SK-N-SH (cell line): ENCODE measurements around the gene ACOXL. TPM values are rescaled to one million over a fixed set of nuclear protein-coding genes. Genes with fewer than 3 reads are reported as not detected.

ENCODE experiments used
- CTCF ChIA-PET: fragments of 300-600, 350-600 bp; formaldehyde crosslinking; extraction: SDS; loops from one replicate; lab custom pipeline; 2021; lab: Yijun Ruan, JAX
- POLR2A ChIA-PET: fragments of 350-600 bp; sonication (Branson Sonifier 250); formaldehyde crosslinking; extraction: SDS; loops from one replicate; lab custom pipeline; 2020; ENCODE audit warnings: antibody characterized with exemption, inconsistent platforms; lab: Yijun Ruan, JAX
- DNase-seq: peaks from one replicate; pipeline ENCODE4 v3.0.0; 2012
- H2AFZ ChIP-seq: fragments of 200-600 bp; sonication (generic); 2 replicates; pipeline ENCODE4 v1.8.1; 2016; ENCODE audit warnings: antibody characterized with exemption, mild to moderate bottlenecking, low read depth
- H3F3A ChIP-seq: fragments of 200-600 bp; sonication (generic); replicated peaks from 2 replicates; pipeline ENCODE3; 2016; ENCODE audit warnings: antibody characterized with exemption, mild to moderate bottlenecking; ENCODE audit not compliant: insufficient read depth
- H3K27ac ChIP-seq, 2 experiments: fragments of 200-500 bp in 1 of 2; fragments of 200-600 bp in 1 of 2; sonication (Bioruptor generic) in 1 of 2; sonication (generic), shearing (Covaris generic) in 1 of 2; 2 replicates each; pipeline versions ENCODE4 v1.5.1 to v1.6.1; 2014 to 2016; ENCODE audit warnings: low read depth in 2 of 2, inconsistent platforms in 1 of 2, low read length in 1 of 2, mild to moderate bottlenecking in 1 of 2, mixed read lengths in 1 of 2
- H3K27me3 ChIP-seq: fragments of 200-600 bp; sonication (generic), shearing (Covaris generic); 2 replicates; pipeline ENCODE4 v1.6.1; 2016; ENCODE audit warnings: mixed run types; ENCODE audit not compliant: insufficient read depth
- H3K36me3 ChIP-seq, 2 experiments: fragments of 200-500 bp in 1 of 2; fragments of 200-600 bp in 1 of 2; sonication (Bioruptor generic) in 1 of 2; sonication (generic) in 1 of 2; replicated peaks in 1 of 2; 2 replicates each; pipeline versions ENCODE3 to v1.5.1; 2014 to 2016; ENCODE audit warnings: low read length in 1 of 2, mild to moderate bottlenecking in 1 of 2; ENCODE audit not compliant: insufficient read depth in 2 of 2, control insufficient read depth in 1 of 2
- H3K4me1 ChIP-seq, 2 experiments: fragments of 200-500 bp in 1 of 2; fragments of 200-600 bp in 1 of 2; sonication (Bioruptor generic) in 1 of 2; sonication (generic), shearing (Covaris generic) in 1 of 2; 2 replicates each; pipeline versions ENCODE4 v1.5.1 to v1.6.1; 2014 to 2016; ENCODE audit warnings: low read depth in 1 of 2, low read length in 1 of 2, mixed run types in 1 of 2; ENCODE audit not compliant: insufficient read depth in 2 of 2, control insufficient read depth in 1 of 2
- H3K4me2 ChIP-seq: fragments of 200-600 bp; sonication (generic), shearing (Covaris generic); 2 replicates; pipeline ENCODE4 v1.6.1; 2017; ENCODE audit warnings: mixed run types
- H3K4me3 ChIP-seq, 2 experiments: fragments of 200-500 bp in 1 of 2; fragments of 200-600 bp in 1 of 2; sonication (Bioruptor generic) in 1 of 2; sonication (generic), shearing (Covaris generic) in 1 of 2; 2 replicates each; pipeline versions ENCODE4 v1.5.1 to v1.8.1; 2014 to 2016; ENCODE audit warnings: low read depth in 2 of 2, inconsistent platforms in 1 of 2, low read length in 1 of 2, mild to moderate bottlenecking in 1 of 2, mixed read lengths in 1 of 2, moderate library complexity in 1 of 2
- H3K79me2 ChIP-seq: fragments of 200-600 bp; sonication (generic); 2 replicates; pipeline ENCODE4 v1.8.1; 2017; ENCODE audit warnings: mild to moderate bottlenecking; ENCODE audit not compliant: insufficient read depth
- H3K9ac ChIP-seq: fragments of 200-600 bp; sonication (generic); 2 replicates; pipeline ENCODE4 v1.6.1; 2017; ENCODE audit warnings: mixed run types
- H3K9me2 ChIP-seq: fragments of 200-600 bp; sonication (generic); 2 replicates; pipeline ENCODE4 v1.6.1; 2017; ENCODE audit warnings: mixed run types
- H3K9me3 ChIP-seq: fragments of 200-600 bp; sonication (generic); 2 replicates; pipeline ENCODE4 v1.6.1; 2017; ENCODE audit warnings: mixed run types, mild to moderate bottlenecking, moderate library complexity
- H4K20me1 ChIP-seq: fragments of 200-600 bp; sonication (generic); 2 replicates; pipeline ENCODE4 v1.6.1; 2017; ENCODE audit warnings: mild to moderate bottlenecking, mixed run types; ENCODE audit not compliant: insufficient read depth
- EZH2phosphoT487 ChIP-seq: fragments of 200-600 bp; sonication (generic); IDR thresholded peaks from 2 replicates; pipeline ENCODE4 v1.6.1; 2017; ENCODE audit warnings: low read depth, mixed run types, mild to moderate bottlenecking, antibody characterized with exemption, moderate library complexity, borderline replicate concordance
- GATA2 ChIP-seq: sonication (generic); formaldehyde crosslinking; IDR thresholded peaks from 2 replicates; pipeline ENCODE4 v1.5.0; 2020; ENCODE audit warnings: mild to moderate bottlenecking, missing genetic modification reagents
- IRF3 ChIP-seq: fragments of 150-350 bp; IDR thresholded peaks from 2 replicates; pipeline ENCODE4 v1.6.1; 2016; ENCODE audit warnings: mild to moderate bottlenecking, low read depth, low read length
- MEF2A ChIP-seq: IDR thresholded peaks from 2 replicates; pipeline ENCODE4 v1.4.0; 2012; ENCODE audit warnings: low read depth, borderline replicate concordance
- NRF1 ChIP-seq: IDR thresholded peaks from 2 replicates; pipeline ENCODE4 v1.6.1; 2012; ENCODE audit warnings: low read depth, mild to moderate bottlenecking, low read length
- PBX3 ChIP-seq: IDR thresholded peaks from 2 replicates; pipeline ENCODE4; 2012
- POLR2AphosphoS5 ChIP-seq: IDR thresholded peaks from 2 replicates; pipeline ENCODE4 v1.6.1; 2012; ENCODE audit warnings: low read depth, low read length
- RAD21 ChIP-seq: IDR thresholded peaks from 2 replicates; pipeline ENCODE4 v1.6.1; 2012; ENCODE audit warnings: mild to moderate bottlenecking, low read length
- SIN3A ChIP-seq: IDR thresholded peaks from 2 replicates; pipeline ENCODE4 v1.6.1; 2012; ENCODE audit warnings: low read depth, mild to moderate bottlenecking, low read length, moderate library complexity, borderline replicate concordance
- TAF1 ChIP-seq: IDR thresholded peaks from 2 replicates; pipeline ENCODE4 v1.6.1; 2012; ENCODE audit warnings: low read depth, mild to moderate bottlenecking, low read length, moderate library complexity, borderline replicate concordance
- WGBS: methylation state at CpG from one replicate; pipeline ENCODE4 v1.1.6; 2017; ENCODE audit warnings: low lambda C conversion rate; 5-methylcytosine and 5-hydroxymethylcytosine counted together
- polyA plus RNA-seq, 3 experiments: library from polyadenylated mRNA; depleted of rRNA; stranded (reverse); fragments of >200 nt; gene quantifications; 2 replicates each; pipeline ENCODE4 v1.2.3, GENCODE V29; 2012
- TF ChIP-seq, protein P1 (sequence below): IDR thresholded peaks from 2 replicates; pipeline ENCODE4 v1.6.1; 2012; ENCODE audit warnings: mild to moderate bottlenecking, low read depth, low read length, moderate library complexity
- TF ChIP-seq, protein P2 (sequence below): IDR thresholded peaks from 2 replicates; pipeline ENCODE4 v1.4.0; 2012; ENCODE audit warnings: low read depth, borderline replicate concordance

ACOXL gene
- polyA plus RNA-seq, 1 of the 3 experiments (the other 2 are of a cell fraction): not detected

GRCh38 chr2:110743600-110743999, 11.2 kb downstream of the ACOXL start:
- H3K9me2 ChIP-seq: no peaks in the 10 kb centered on the region
- no peak for DNase-seq
- no peak overlapping the region for H3K9ac ChIP-seq
- H3K4me3 ChIP-seq: no peak overlapping the region
- no peaks in the 10 kb centered on the region for H3K9me3 ChIP-seq
- no peaks in the 10 kb centered on the region for H3K36me3 ChIP-seq
- POLR2A ChIA-PET: no interaction called here
- H2AFZ ChIP-seq: no peak overlapping the region
- H3F3A ChIP-seq: no peaks in the 10 kb centered on the region
- CTCF ChIA-PET: no interaction called here
- H3K79me2 ChIP-seq: no peaks in the 10 kb centered on the region
- no peak overlapping the region for H3K27ac ChIP-seq
- TF ChIP-seq IRF3 (no peak), TAF1 (no peak), SIN3A (no peak), MEF2A (no peak), POLR2AphosphoS5 (no peak), RAD21 (no peak), GATA2 (CRISPR knock-in tag) (no peak), NRF1 (no peak), EZH2phosphoT487 (no peak), PBX3 (no peak)
- TF ChIP-seq, protein P1, sequence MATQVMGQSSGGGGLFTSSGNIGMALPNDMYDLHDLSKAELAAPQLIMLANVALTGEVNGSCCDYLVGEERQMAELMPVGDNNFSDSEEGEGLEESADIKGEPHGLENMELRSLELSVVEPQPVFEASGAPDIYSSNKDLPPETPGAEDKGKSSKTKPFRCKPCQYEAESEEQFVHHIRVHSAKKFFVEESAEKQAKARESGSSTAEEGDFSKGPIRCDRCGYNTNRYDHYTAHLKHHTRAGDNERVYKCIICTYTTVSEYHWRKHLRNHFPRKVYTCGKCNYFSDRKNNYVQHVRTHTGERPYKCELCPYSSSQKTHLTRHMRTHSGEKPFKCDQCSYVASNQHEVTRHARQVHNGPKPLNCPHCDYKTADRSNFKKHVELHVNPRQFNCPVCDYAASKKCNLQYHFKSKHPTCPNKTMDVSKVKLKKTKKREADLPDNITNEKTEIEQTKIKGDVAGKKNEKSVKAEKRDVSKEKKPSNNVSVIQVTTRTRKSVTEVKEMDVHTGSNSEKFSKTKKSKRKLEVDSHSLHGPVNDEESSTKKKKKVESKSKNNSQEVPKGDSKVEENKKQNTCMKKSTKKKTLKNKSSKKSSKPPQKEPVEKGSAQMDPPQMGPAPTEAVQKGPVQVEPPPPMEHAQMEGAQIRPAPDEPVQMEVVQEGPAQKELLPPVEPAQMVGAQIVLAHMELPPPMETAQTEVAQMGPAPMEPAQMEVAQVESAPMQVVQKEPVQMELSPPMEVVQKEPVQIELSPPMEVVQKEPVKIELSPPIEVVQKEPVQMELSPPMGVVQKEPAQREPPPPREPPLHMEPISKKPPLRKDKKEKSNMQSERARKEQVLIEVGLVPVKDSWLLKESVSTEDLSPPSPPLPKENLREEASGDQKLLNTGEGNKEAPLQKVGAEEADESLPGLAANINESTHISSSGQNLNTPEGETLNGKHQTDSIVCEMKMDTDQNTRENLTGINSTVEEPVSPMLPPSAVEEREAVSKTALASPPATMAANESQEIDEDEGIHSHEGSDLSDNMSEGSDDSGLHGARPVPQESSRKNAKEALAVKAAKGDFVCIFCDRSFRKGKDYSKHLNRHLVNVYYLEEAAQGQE: no peak
- TF ChIP-seq, protein P2, sequence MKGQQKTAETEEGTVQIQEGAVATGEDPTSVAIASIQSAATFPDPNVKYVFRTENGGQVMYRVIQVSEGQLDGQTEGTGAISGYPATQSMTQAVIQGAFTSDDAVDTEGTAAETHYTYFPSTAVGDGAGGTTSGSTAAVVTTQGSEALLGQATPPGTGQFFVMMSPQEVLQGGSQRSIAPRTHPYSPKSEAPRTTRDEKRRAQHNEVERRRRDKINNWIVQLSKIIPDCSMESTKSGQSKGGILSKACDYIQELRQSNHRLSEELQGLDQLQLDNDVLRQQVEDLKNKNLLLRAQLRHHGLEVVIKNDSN: no peak
- H3K4me2 ChIP-seq: no peak overlapping the region
- no peaks in the 10 kb centered on the region for H3K4me1 ChIP-seq
- no peaks in the 10 kb centered on the region for H4K20me1 ChIP-seq
- 49% methylated on average over 5 of the region's 5 CpGs for WGBS
- H3K27me3 ChIP-seq: peaks cover 28% of the 10 kb centered on the region; the same call in 1 of the 2 replicates
